Hematopoietic multipotent progenitor cell (in vitro differentiated cells): ENCODE data around the gene BPIFB2. TPM values are rescaled to one million over a fixed set of nuclear protein-coding genes. Genes with fewer than 3 reads are reported as not detected.

Experiments used
- DNase-seq, 3 donors: peaks; one replicate each; pipeline ENCODE4 v3.0.0-alpha.2; 2011 to 2015; ENCODE audit warnings: low read depth in 2 of 3, low spot score in 2 of 3
- total RNA-seq: library from RNA; depleted of rRNA; stranded (reverse); fragments of >200 nt; gene quantifications from one replicate; pipeline ENCODE4 v1.2.3, GENCODE V29; 2012

BPIFB2 gene
- total RNA-seq, 1 donor, result not detected

GRCh38 chr20:33018169-33018931 is 10.8 kb downstream of the BPIFB2 start:
- DNase-seq, result no peak

- no peak for DNase-seq
These were observed 12.2 kb downstream of the BPIFB2 start for GRCh38 chr20:33019465-33020277.

- no peak for DNase-seq
These were observed 13.0 kb downstream of the BPIFB2 start for GRCh38 chr20:33020278-33021161.

- no peak for DNase-seq
These were observed 14.4 kb downstream of the BPIFB2 start for GRCh38 chr20:33021879-33022278.

- no peak for DNase-seq
These were observed 14.8 kb downstream of the BPIFB2 start for GRCh38 chr20:33022289-33022688.

- DNase-seq, result no peak
These were observed 15.4 kb downstream of the BPIFB2 start for GRCh38 chr20:33022694-33023438.

GRCh38 chr20:33023439-33024242 is 16.1 kb downstream of the BPIFB2 start:
- no peak for DNase-seq

GRCh38 chr20:33024243-33024560 is 16.7 kb downstream of the BPIFB2 start:
- DNase-seq, result no peak

GRCh38 chr20:33024609-33025317 is 17.3 kb downstream of the BPIFB2 start:
- DNase-seq, result no peak

- DNase-seq, result no peak
These were observed 17.9 kb downstream of the BPIFB2 start for GRCh38 chr20:33025318-33025876.

- DNase-seq, result no peak
These were observed 18.7 kb downstream of the BPIFB2 start for GRCh38 chr20:33026072-33026778.

- no peak for DNase-seq
These were observed 19.6 kb downstream of the BPIFB2 start for GRCh38 chr20:33026779-33027759.

GRCh38 chr20:33027769-33028751 is 20.6 kb downstream of the BPIFB2 start:
- no peak for DNase-seq

- DNase-seq, result no peak
These were observed 21.4 kb downstream of the BPIFB2 start for GRCh38 chr20:33028875-33029274.

GRCh38 chr20:33030076-33030475 is 22.6 kb downstream of the BPIFB2 start:
- no peak for DNase-seq

GRCh38 chr20:33030569-33030968 is 23.1 kb downstream of the BPIFB2 start:
- DNase-seq, result no peak
